H1 (cell line): ENCODE data around the gene WASF1. TPM values are rescaled to one million over a fixed set of nuclear protein-coding genes. Genes with fewer than 3 reads are reported as not detected.
A peak's percentile ranks its signal among the peaks of the same experiment; 100 is the strongest.

ENCODE experiments used
- CTCF ChIA-PET: fragments of 300-600 bp; sonication (Branson Sonifier 250); formaldehyde crosslinking; loops from one replicate; lab custom pipeline; 2021; ENCODE audit not compliant: partially characterized antibody; lab: Charles Lee
- POLR2A ChIA-PET: fragments of 300-600 bp; sonication (Branson Sonifier 250); formaldehyde crosslinking; loops from one replicate; lab custom pipeline; 2021; ENCODE audit warnings: inconsistent platforms; ENCODE audit not compliant: partially characterized antibody; lab: Charles Lee
- DNase-seq, 2 experiments: peaks; one replicate each; pipeline versions ENCODE4 v3.0.0 to v3.0.0-alpha.2; 2010 to 2022; ENCODE audit warnings: low spot score in 2 of 2, low read depth in 1 of 2, mixed read lengths in 1 of 2
- FAIRE-seq: peaks from 2 replicates; lab custom pipeline; 2011; peaks lifted over from hg19 to GRCh38; lab: Jason Lieb, UNC
- H2AFZ ChIP-seq: 2 replicates; pipeline ENCODE4 v1.8.1; 2012; ENCODE audit warnings: low read length, inconsistent platforms
- H2AK5ac ChIP-seq: 2 replicates; pipeline ENCODE4 v1.6.1; 2013; ENCODE audit warnings: low read depth, low read length
- H2BK120ac ChIP-seq: replicated peaks from 2 replicates; pipeline ENCODE3; 2013; ENCODE audit warnings: low read depth, low read length, inconsistent platforms
- H2BK12ac ChIP-seq: 2 replicates; pipeline ENCODE4 v1.6.1; 2013; ENCODE audit warnings: low read depth, low read length
- H2BK15ac ChIP-seq: 2 replicates; pipeline ENCODE4 v1.6.1; 2013; ENCODE audit warnings: low read length
- H2BK20ac ChIP-seq: 2 replicates; pipeline ENCODE4 v1.6.1; 2013; ENCODE audit warnings: low read length
- H2BK5ac ChIP-seq: 2 replicates; pipeline ENCODE4 v1.6.1; 2013; ENCODE audit warnings: low read depth, low read length
- H3K14ac ChIP-seq: 2 replicates; pipeline ENCODE4 v1.6.1; 2013; ENCODE audit warnings: inconsistent platforms; ENCODE audit not compliant: insufficient read length
- H3K18ac ChIP-seq: 2 replicates; pipeline ENCODE4 v1.6.1; 2013; ENCODE audit warnings: low read length; ENCODE audit errors: extremely low read depth
- H3K23ac ChIP-seq: 2 replicates; pipeline ENCODE4 v1.6.1; 2013; ENCODE audit warnings: inconsistent platforms; ENCODE audit not compliant: insufficient read length
- H3K23me2 ChIP-seq: 2 replicates; pipeline ENCODE4 v1.6.1; 2013; ENCODE audit warnings: low read depth, low read length
- H3K27ac ChIP-seq: 2 replicates; pipeline ENCODE4 v1.6.1; 2011; ENCODE audit warnings: low read depth, low read length, inconsistent platforms
- H3K27me3 ChIP-seq, 4 experiments: replicated peaks in 1 of 4; 1 replicate in 1 of 4; 2 replicates in 3 of 4; pipeline versions ENCODE4 v1.6.1 to v1.8.1; 2011 to 2013; ENCODE audit warnings: low read length in 3 of 4, mild to moderate bottlenecking in 3 of 4, inconsistent platforms in 2 of 4, mixed read lengths in 2 of 4, moderate library complexity in 1 of 4; ENCODE audit not compliant: control insufficient read depth in 3 of 4, insufficient read depth in 3 of 4; ENCODE audit errors: extremely low read depth in 1 of 4
- H3K36me3 ChIP-seq, 4 experiments: 2 replicates each; pipeline versions ENCODE4 v1.6.1 to v1.8.1; 2011 to 2013; ENCODE audit warnings: mild to moderate bottlenecking in 4 of 4, low read length in 3 of 4, moderate library complexity in 2 of 4, control low read depth in 1 of 4, inconsistent platforms in 1 of 4; ENCODE audit not compliant: insufficient read depth in 4 of 4, control insufficient read depth in 2 of 4
- H3K4ac ChIP-seq: replicated peaks from 2 replicates; pipeline ENCODE3; 2013; ENCODE audit warnings: low read length, low read depth, mixed read lengths, inconsistent platforms; ENCODE audit not compliant: insufficient read length
- H3K4me1 ChIP-seq, 4 experiments: replicated peaks in 1 of 4; 1 replicate in 1 of 4; 2 replicates in 3 of 4; pipeline versions ENCODE4 v1.6.1 to v1.8.1; 2011 to 2013; ENCODE audit warnings: low read length in 3 of 4, inconsistent platforms in 2 of 4, mixed read lengths in 1 of 4; ENCODE audit not compliant: insufficient read depth in 4 of 4, control insufficient read depth in 3 of 4
- H3K4me2 ChIP-seq, 2 experiments: 2 replicates each; pipeline versions ENCODE4 v1.6.1 to v1.8.1; 2011 to 2013; ENCODE audit warnings: low read depth in 2 of 2, low read length in 2 of 2, control low read depth in 1 of 2, inconsistent platforms in 1 of 2, mild to moderate bottlenecking in 1 of 2; ENCODE audit not compliant: insufficient read depth in 1 of 2
- H3K4me3 ChIP-seq, 4 experiments: fragments of 200-600, 300-600 bp in 1 of 4; sonication (generic), shearing (Covaris generic), sonication (Bioruptor Twin) in 1 of 4; 2 replicates each; pipeline versions ENCODE4 v1.5.1 to v1.8.1; 2011 to 2016; ENCODE audit warnings: low read length in 4 of 4, low read depth in 3 of 4, control low read depth in 2 of 4, inconsistent platforms in 2 of 4, mild to moderate bottlenecking in 2 of 4, mixed read lengths in 1 of 4, moderate library complexity in 1 of 4; ENCODE audit not compliant: insufficient read depth in 2 of 4; ENCODE audit errors: extremely low read depth in 1 of 4
- H3K56ac ChIP-seq: replicated peaks from 2 replicates; pipeline ENCODE3; 2013; ENCODE audit warnings: low read depth, mild to moderate bottlenecking, mixed read lengths, low read length, inconsistent platforms; ENCODE audit not compliant: insufficient read length
- H3K79me1 ChIP-seq: 2 replicates; pipeline ENCODE4 v1.6.1; 2013; ENCODE audit warnings: low read depth, low read length, control low read depth
- H3K79me2 ChIP-seq, 2 experiments: 2 replicates each; pipeline versions ENCODE4 v1.6.1 to v1.8.1; 2012 to 2013; ENCODE audit warnings: low read length in 2 of 2, mild to moderate bottlenecking in 2 of 2, inconsistent platforms in 1 of 2; ENCODE audit not compliant: insufficient read depth in 2 of 2, control insufficient read depth in 1 of 2
- H3K9ac ChIP-seq, 4 experiments: replicated peaks in 1 of 4; 1 replicate in 1 of 4; 2 replicates in 3 of 4; pipeline versions ENCODE4 v1.6.1 to v1.8.1; 2011 to 2013; ENCODE audit warnings: low read depth in 3 of 4, low read length in 3 of 4, control low read depth in 2 of 4, mild to moderate bottlenecking in 2 of 4, moderate library complexity in 2 of 4, inconsistent platforms in 1 of 4; ENCODE audit errors: extremely low read depth in 1 of 4
- H3K9me3 ChIP-seq, 2 experiments: 2 replicates each; pipeline versions ENCODE4 v1.6.1 to v1.8.1; 2012 to 2013; ENCODE audit warnings: mild to moderate bottlenecking in 2 of 2, moderate library complexity in 2 of 2, control low read depth in 1 of 2, inconsistent platforms in 1 of 2, low read depth in 1 of 2, low read length in 1 of 2, mixed read lengths in 1 of 2; ENCODE audit not compliant: insufficient read depth in 2 of 2
- H4K20me1 ChIP-seq, 2 experiments: replicated peaks in 1 of 2; 2 replicates each; pipeline versions ENCODE3 to v1.8.1; 2011 to 2013; ENCODE audit warnings: inconsistent platforms in 2 of 2, low read length in 2 of 2, mild to moderate bottlenecking in 1 of 2; ENCODE audit not compliant: insufficient read depth in 2 of 2, control insufficient read depth in 1 of 2
- H4K5ac ChIP-seq: 2 replicates; pipeline ENCODE4 v1.6.1; 2013; ENCODE audit warnings: low read length, low read depth, mixed read lengths, inconsistent platforms; ENCODE audit not compliant: insufficient read length
- H4K8ac ChIP-seq: 2 replicates; pipeline ENCODE4 v1.8.0; 2013; ENCODE audit warnings: mild to moderate bottlenecking, moderate library complexity, low read length, inconsistent platforms; ENCODE audit not compliant: insufficient read depth; ENCODE audit errors: extremely low read depth
- H4K91ac ChIP-seq: replicated peaks from 2 replicates; pipeline ENCODE3; 2013; ENCODE audit warnings: low read length, mixed read lengths, inconsistent platforms; ENCODE audit not compliant: insufficient read length
- BCL11A ChIP-seq, 2 experiments: IDR thresholded peaks; one replicate each; pipeline ENCODE4 v1.6.1; 2011; ENCODE audit warnings: low read depth in 2 of 2, low read length in 2 of 2, mild to moderate bottlenecking in 2 of 2
- FOSL1 ChIP-seq: IDR thresholded peaks from 2 replicates; pipeline ENCODE4 v1.6.1; 2011; ENCODE audit warnings: mild to moderate bottlenecking, low read depth, low read length, moderate library complexity; ENCODE audit not compliant: insufficient read depth
- JUN ChIP-seq: IDR thresholded peaks from 2 replicates; pipeline ENCODE4 v1.6.1; 2011; ENCODE audit warnings: low read depth, mild to moderate bottlenecking, improper control_type of control experiment, low read length
- KDM1A ChIP-seq: fragments of 200-600, 300-600 bp; sonication (generic); IDR thresholded peaks from 2 replicates; pipeline ENCODE4 v1.7.1; 2016; ENCODE audit warnings: mild to moderate bottlenecking, low read length, borderline replicate concordance
- MAX ChIP-seq: IDR thresholded peaks from 2 replicates; pipeline ENCODE4 v1.6.1; 2012; ENCODE audit warnings: inconsistent platforms
- SAP30 ChIP-seq: fragments of 300-600 bp; sonication (generic); IDR thresholded peaks from 2 replicates; pipeline ENCODE4 v1.7.1; 2012; ENCODE audit warnings: low read length, moderate library complexity, mild to moderate bottlenecking, inconsistent platforms; ENCODE audit not compliant: insufficient read depth, insufficient replicate concordance
- WGBS, 2 experiments: shearing (Covaris generic) in 1 of 2; methylation state at CpG; one replicate each; pipeline versions ENCODE4 v1.1.6 to v1.1.7; 2013 to 2015; ENCODE audit warnings: low lambda C conversion rate in 2 of 2, mixed read lengths in 2 of 2, inconsistent platforms in 1 of 2, low coverage in 1 of 2, missing lambda C conversion rate in 1 of 2; ENCODE audit not compliant: insufficient replicate concordance in 2 of 2, insufficient coverage in 1 of 2, insufficient read length in 1 of 2; ENCODE audit errors: extremely low coverage in 1 of 2, missing lambda C conversion rate in 1 of 2; 5-methylcytosine and 5-hydroxymethylcytosine counted together
- long read RNA-seq, 2 experiments: library from RNA in 1 of 2; library from capped mRNA in 1 of 2; stranded (forward); transcript quantifications; one replicate each; pipeline ENCODE4 v2.0.0, GENCODE V29; 2021; ENCODE audit warnings: inconsistent platforms in 1 of 2
- polyA minus RNA-seq, 3 experiments: library from RNA; depleted of rRNA, polyadenylated mRNA; stranded (reverse); fragments of >200 nt; gene quantifications; 1 replicate in 2 of 3; 2 replicates in 1 of 3; pipeline ENCODE4 v1.2.3, GENCODE V29; 2011
- polyA plus RNA-seq, 7 experiments: library from polyadenylated mRNA; depleted of rRNA in 3 of 7; stranded (reverse) in 5 of 7; unstranded in 2 of 7; fragments of >200 nt in 5 of 7; fragments of 200-250 nt in 2 of 7; gene quantifications; 1 replicate in 5 of 7; 2 replicates in 1 of 7; 4 replicates in 1 of 7; pipeline versions ENCODE4 v1.2.1 to v1.2.3, GENCODE V29; 2011 to 2013; ENCODE audit warnings: missing spikeins in 2 of 7, mixed read lengths in 2 of 7
- total RNA-seq: library from RNA; stranded (reverse); fragmentation: NEBNext Ultra II Directional; extraction: Animal tissue kit (Norgen Biotek cat#: 25700); gene quantifications from 2 replicates; pipeline ENCODE4 v1.2.1, GENCODE V29; 2021
- TF ChIP-seq, protein P1 (sequence below): IDR thresholded peaks from 2 replicates; pipeline ENCODE4 v1.6.1; 2011; ENCODE audit warnings: low read depth, mild to moderate bottlenecking, low read length; ENCODE audit not compliant: insufficient read depth

WASF1 gene
- total RNA-seq (37.2 and 37.6 TPM in 2 replicates), polyA plus RNA-seq (2011; rRNA removed) (35.5 and 39.9 TPM in 2 replicates), polyA minus RNA-seq (2011; rRNA and poly(A)+ RNA removed) (12.6 and 15.8 TPM in 2 replicates)
- 30.0 TPM for polyA plus RNA-seq (2011; cell fraction: cytosol; rRNA removed)
- 21.3 TPM for polyA plus RNA-seq (2011; cell fraction: nucleus; rRNA removed)
- 23.1 to 32.0 TPM (median 27.6 TPM) in 4 replicates for polyA plus RNA-seq (2012, experiment 1 of 2)
- 9.6 TPM for polyA plus RNA-seq (2012, experiment 2 of 2)
- 29.2 TPM for polyA plus RNA-seq (2013, experiment 1 of 2)
- 30.0 TPM for polyA plus RNA-seq (2013, experiment 2 of 2)
- 8.9 TPM for polyA minus RNA-seq (2011; cell fraction: cytosol; rRNA and poly(A)+ RNA removed)
- 16.8 TPM for polyA minus RNA-seq (2011; cell fraction: nucleus; rRNA and poly(A)+ RNA removed)
- long read RNA-seq, experiment 1, partial matches to known transcripts: 34 of 44 reads
- long read RNA-seq, experiment 1, other reads (novel, unspliced or antisense): 4 of 44 reads
- long read RNA-seq, experiment 2, partial matches to known transcripts: 1 of 4 reads
- long read RNA-seq, experiment 2, other reads (novel, unspliced or antisense): 3 of 4 reads

GRCh38 chr6:110179406-110180227 lies at the start of gene WASF1:
TSS of gene WASF1 (minus strand) at chr6:110179670. CDS start at chr6:110127601, 52,069 bp downstream.
- Histone ChIP-seq H2BK12ac (peak within 1 kb of the TSS; percentile 21; the same call in 1 of the 2 replicates), H4K91ac (peak within 1 kb of the TSS; percentile 68), H3K36me3 (no peaks in the 10 kb centered on the region), H3K14ac (no peak within 1 kb of the TSS), H2BK20ac (no peak within 1 kb of the TSS), H3K4me3 (peak within 1 kb of the TSS; percentile 85 to 100 (median 100)), H4K20me1 (peaks cover 0 to 3% of the 10 kb centered on the region in 2 experiments), H2AFZ (peak within 1 kb of the TSS; percentile 92), H3K56ac (peak within 1 kb of the TSS; percentile 94), H3K4me2 (peak within 1 kb of the TSS; percentile 66 to 77), H3K79me2 (peaks cover 21 to 86% of the 10 kb centered on the region in 2 experiments), H3K9me3 (no peaks in the 10 kb centered on the region), H2BK120ac (no peak within 1 kb of the TSS), H4K5ac (peak within 1 kb of the TSS; percentile 93), H3K4ac (no peak within 1 kb of the TSS), H2BK5ac (peak within 1 kb of the TSS; percentile 87), H3K79me1 (peaks cover 6% of the 10 kb centered on the region; the same call in 1 of the 2 replicates), H3K18ac (peak within 1 kb of the TSS; percentile 95), H2BK15ac (no peak within 1 kb of the TSS), H2AK5ac (no peak within 1 kb of the TSS), H3K27ac (peak within 1 kb of the TSS; percentile 92), H3K27me3 (no peaks in the 10 kb centered on the region), H3K23ac (no peak within 1 kb of the TSS), H3K23me2 (peaks cover 8% of the 10 kb centered on the region; the same call in 1 of the 2 replicates), H4K8ac (peak within 1 kb of the TSS; percentile 96; the same call in 1 of the 2 replicates), H3K9ac (peak within 1 kb of the TSS; percentile 73 to 96 (median 90)), H3K4me1 (peaks cover 0 to 2% (median 0%) of the 10 kb centered on the region in 4 experiments; a peak in 2 of 7 replicates)
- ChIA-PET CTCF (interaction anchor here (0.6 to 5.8 kb wide), 7 partner anchors 9 to 703 kb away, joined by 3 to 45 read pairs (median 3); no protein-coding TSS in a partner anchor), POLR2A (interaction anchor here (0.5 to 1.5 kb wide), 8 partner anchors 11 to 794 kb away, joined by 3 to 4 read pairs (median 3); no protein-coding TSS in a partner anchor)
- 4% methylated on average over 54 of the region's 62 CpGs; no CpG with 5 or more reads in 1 of the 2 experiments for WGBS, 2 experiments
- FAIRE-seq (peak; percentile 88), DNase-seq (peak; percentile 95 to 96)
- TF ChIP-seq, protein P1, sequence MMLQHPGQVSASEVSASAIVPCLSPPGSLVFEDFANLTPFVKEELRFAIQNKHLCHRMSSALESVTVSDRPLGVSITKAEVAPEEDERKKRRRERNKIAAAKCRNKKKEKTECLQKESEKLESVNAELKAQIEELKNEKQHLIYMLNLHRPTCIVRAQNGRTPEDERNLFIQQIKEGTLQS: no peak
- TF ChIP-seq FOSL1 (no peak), MAX (peak; percentile 66), JUN (no peak), SAP30 (no peak), BCL11A (IDR thresholded peaks at IDR 0.05; ENCODE audit: low read depth in 2 of 2, low read length in 2 of 2) (no peak), KDM1A (no peak)
